ENCODE data around the gene SLC24A4.

SLC24A4 gene

GRCh38 chr14:92437309-92437708 lies 114.3 kb downstream of the SLC24A4 start:
- no peak for DNase-seq (ENCODE audit: low read depth)

- no peak for DNase-seq (ENCODE audit: low read depth)
These were observed 114.8 kb downstream of the SLC24A4 start for GRCh38 chr14:92437729-92438285.

DNA sequence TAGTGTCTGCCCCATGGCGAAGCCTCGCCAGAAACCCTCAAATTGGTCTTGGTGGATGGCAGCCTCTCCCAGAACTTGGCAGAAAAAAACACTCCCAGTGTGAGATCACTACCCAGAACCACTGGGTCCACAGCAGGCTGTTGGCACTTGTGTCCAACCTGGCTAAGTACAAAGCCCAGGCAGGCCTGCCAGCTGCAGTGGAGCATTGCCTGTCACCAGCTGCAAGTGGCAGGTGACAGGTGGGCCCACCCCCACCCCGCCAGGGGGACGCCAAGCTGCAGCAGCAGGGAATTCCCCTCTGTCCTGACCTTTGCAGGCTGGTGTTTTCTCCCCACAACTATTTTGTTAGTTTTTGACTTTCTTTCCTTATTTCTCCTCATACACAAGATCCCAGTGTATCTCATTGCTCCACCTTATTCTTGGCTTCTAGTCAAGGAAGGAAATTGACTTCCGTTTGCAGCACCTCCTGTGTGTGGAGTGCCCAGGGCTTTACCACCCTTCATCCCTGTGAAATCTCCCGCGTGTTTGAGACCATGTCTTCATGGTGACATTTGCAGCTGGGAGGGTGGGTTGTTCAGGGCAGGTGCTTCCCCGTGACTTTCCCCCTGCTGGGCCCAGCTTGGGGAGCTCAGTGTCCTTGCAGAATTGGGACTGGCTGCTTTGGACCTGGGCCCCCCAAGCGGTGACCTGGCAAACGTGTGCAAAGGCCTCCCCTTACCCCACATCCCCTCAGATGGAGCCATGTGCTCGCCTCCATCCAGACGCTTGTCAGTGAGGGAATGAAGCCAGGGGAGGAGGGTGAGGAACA lies 116.8 kb downstream of the SLC24A4 start:
- no peak for DNase-seq (ENCODE audit: low read depth)

DNA sequence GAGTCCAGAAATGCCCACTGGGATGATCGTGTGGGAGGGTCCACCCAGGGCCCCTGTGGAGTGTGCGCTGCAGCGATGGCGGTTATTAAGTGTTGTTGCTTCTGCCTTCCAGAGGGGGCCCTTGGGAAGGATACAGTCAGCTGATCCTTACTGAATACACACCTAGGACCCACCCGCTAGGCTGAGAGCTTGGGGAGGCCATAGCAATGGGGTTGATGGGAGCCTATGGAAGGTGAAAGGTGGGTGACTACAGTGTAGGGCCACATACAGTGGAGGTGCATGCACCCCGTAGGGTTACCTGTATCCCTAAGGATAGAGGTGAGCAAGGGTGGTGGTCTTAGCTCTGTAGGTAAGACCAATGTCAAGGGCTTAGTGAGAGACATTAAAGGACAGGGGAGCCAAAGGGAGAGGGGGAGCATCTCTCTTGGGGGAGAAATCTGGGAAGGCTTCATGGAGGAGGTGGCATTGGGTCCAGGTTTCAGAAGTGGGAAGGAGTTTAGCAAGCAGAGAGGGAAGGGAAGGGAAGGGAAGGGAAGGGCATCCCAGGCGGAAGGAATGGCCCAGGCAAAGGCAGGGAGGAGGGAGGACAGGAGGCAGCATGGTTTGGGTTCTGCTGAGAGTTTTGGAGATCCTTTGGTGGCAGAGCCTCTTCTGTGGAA lies 117.5 kb downstream of the SLC24A4 start:
- no peak for DNase-seq (ENCODE audit: low read depth)

DNA sequence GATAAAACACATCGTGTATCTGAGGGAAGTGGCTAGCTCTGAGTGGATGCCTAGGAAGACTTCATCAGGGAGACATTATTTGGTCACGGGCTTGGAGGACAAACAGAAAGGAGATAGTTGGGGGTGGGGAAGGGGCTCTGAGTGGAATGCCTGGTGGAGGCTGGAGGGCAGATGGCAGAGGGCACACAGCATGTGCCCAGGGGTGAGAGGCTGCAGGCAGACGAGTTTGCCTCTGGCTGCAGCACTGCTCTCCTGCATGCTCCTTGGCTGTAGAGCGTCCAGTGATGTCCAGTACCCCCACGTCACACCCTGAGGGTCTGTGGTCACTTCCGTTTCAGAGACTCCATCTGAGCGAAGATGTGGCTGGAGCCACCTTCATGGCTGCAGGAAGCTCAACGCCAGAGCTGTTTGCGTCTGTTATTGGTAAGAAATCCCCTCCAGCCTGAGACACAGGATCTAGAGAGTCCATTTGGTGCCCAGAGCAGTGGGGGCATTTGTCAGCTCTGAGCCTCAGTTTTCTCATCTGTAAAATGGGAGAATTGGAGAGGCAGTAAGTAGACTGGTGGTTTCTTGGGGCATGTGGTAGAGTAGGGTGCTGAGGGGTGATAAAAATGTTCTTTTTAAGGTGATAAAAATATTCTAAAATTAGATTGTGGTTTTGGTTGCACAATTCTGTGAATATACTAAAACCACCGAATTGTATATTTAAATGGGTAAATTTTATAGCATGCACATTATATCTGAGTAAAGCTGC lies 119.0 kb downstream of the SLC24A4 start:
- no peak for DNase-seq (ENCODE audit: low read depth)

DNA sequence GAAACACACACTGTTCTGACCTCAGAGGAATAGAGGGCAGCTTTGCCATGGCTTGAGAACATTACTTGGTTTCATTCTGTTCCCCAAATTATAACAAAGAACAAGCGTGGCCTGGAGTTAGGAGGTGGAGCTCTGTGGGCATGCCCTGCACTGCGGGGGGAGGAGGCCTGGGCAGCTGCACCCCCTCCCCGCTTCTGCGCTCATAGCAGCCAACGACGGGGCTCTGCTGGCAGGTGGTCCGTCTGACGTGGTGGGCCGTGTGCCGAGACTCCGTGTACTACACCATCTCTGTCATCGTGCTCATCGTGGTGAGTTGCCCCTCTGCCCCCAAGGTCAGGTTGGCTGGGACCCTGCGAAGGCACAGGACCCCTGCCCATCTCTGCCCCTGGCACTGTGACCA lies 120.2 kb downstream of the SLC24A4 start:
- no peak for DNase-seq (ENCODE audit: low read depth)

- DNase-seq (ENCODE audit: low read depth): no peak
These were observed 120.8 kb downstream of the SLC24A4 start for GRCh38 chr14:92443741-92444140.

GRCh38 chr14:92446771-92447170 lies 123.8 kb downstream of the SLC24A4 start:
- no peak for DNase-seq (ENCODE audit: low read depth)

DNA sequence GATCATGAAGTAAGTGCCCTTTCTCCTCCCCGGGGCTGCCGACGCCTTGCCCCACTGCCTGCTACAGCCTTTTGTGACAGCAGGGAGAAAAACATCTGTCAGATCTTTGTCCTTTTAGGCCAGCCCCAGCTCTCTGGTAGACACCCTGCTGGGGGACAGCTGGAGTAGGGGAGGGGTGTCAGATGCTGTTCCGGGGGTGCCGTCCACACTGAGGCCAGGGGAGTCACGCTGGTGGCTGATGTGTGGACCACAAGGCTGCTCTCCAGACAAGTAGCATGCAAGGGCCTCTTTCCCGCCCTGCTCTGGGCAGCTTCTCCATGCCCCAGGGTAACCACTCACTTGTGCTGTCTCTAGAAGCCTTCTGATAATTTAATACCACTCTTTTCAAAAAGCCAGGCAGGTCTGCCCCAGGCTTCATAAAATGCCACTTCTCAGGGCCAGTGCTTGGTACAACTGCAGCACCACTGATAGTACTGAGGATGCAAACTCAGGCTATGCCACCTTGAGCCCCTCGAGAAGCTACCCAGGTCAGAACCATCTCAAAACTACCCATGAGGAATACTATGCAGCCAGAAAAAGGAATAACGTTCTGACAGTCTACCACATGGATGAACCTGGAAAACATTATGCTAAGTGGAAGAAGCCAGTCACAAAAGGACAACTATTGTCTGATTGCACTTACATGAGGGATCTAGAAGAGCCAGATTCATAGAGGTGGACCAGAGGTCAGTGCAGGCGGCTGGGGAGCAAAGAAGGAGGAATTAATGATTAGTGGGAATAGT lies 124.6 kb downstream of the SLC24A4 start:
- no peak for DNase-seq (ENCODE audit: low read depth)

- no peak for DNase-seq (ENCODE audit: low read depth)
These were observed 125.8 kb downstream of the SLC24A4 start for GRCh38 chr14:92448786-92449185.

DNA sequence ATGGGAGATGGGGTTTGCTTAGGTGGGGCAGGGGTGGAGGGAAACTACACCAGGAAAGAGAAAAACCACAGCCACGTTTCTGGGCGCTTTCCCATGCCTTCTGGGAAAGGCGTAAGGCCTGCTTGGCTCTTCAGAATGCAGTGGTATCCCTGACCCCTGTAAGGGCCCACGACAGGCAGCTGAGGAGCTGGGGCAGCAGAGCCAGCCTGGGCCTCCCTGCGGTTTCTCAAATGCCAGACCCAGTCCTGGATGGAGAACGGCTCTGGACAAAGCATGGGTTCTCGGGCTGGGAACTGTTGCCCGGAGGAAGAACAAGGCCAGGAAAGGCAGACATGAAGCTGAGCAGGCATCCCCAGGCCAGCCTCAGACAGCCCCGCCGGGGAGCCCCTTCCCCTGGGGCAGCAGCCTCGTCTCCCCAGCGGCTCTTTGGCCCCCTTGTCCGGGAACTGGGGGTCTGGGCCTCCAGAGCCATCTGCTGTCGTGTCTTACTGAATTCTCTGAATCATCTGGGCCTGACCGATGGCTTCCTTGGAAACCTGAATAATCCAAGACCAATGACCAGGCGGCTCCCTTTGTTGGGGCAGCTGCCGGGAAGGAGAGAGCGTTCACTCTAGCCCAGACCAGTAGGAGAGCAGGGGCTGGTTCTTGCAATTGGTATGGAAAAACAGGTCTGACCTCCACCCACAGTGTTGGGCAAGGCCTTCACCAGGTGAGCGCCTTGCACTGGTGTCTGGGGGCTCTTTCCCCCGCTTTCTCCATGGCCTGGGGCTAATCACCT lies 126.6 kb downstream of the SLC24A4 start:
- DNase-seq (ENCODE audit: low read depth): no peak

DNA sequence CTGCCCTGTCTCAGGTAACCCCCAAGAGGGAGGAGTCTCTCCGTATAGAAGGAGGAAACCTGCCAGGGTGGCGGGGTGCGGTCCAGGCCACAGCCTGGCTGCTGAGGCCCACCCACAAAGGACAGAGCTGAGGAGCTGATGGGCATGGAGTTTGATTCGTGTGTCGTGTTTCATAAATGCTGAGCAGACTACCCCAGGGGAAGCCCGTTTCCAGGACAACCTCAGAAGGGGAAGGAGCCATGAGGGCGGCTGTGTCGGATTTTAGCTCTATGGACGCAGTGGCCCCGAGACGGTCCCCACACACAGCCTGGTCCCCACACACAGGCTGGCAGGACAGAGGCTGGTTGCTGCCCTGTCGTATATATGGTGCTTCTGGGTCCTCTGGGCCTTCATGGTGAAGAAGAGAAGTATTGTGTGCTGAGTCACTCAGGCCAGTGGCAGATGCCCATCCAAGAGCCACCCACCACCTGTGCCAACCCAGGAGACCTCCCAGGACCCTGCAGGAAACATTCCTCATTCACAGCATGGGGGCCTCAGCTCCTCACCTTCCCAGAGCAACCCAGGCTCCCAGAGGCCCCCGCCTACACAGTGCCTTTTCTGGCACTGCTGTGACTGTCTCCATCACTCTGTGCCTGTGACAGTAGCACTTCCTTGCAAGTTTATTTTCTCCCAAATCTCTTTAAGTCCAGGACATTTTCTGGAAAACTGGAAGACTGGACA lies 127.5 kb downstream of the SLC24A4 start:
- DNase-seq (ENCODE audit: low read depth): no peak

DNA sequence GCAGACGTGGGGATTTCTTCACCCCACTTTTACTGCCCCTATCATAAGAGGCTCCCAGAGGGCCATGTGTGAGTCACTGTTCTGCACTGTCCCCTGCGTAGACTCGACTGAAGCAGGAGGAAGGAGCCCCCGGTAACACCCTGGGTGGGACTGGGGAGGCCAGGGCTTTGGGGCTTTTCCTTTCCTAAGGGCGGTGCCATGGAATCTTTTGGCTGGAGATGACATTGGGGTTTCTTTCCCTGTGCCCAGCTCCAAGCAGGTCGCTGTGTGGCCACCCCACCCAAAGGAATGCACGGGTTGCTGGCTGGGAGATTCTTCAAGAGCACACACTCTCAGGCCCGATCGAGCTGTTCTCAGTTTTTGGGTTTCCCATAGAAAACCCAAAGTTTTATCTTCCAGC lies 128.3 kb downstream of the SLC24A4 start:
- no peak for DNase-seq (ENCODE audit: low read depth)

DNA sequence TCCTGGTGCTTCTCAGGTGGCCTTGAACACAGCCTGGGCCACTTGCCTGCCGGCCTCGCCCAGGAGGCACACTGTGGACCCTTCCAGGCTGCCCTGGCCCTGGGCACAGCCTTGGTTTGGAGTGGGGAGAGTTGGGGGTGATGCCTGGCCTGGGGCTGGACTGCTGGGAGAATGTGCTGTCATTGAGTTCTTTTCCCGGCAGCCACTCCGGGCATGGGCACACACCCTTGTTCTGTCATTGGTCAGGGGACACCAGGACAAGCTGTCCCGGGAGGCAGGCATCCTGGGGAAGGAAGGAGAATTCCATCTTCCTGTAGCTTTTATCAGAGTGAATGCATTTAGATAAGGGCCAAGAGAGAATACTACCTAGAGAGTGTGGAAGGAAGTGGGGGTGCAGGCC lies 128.8 kb downstream of the SLC24A4 start:
- DNase-seq (ENCODE audit: low read depth): no peak

- no peak for DNase-seq (ENCODE audit: low read depth)
These were observed 129.5 kb downstream of the SLC24A4 start for GRCh38 chr14:92452471-92452870.

DNA sequence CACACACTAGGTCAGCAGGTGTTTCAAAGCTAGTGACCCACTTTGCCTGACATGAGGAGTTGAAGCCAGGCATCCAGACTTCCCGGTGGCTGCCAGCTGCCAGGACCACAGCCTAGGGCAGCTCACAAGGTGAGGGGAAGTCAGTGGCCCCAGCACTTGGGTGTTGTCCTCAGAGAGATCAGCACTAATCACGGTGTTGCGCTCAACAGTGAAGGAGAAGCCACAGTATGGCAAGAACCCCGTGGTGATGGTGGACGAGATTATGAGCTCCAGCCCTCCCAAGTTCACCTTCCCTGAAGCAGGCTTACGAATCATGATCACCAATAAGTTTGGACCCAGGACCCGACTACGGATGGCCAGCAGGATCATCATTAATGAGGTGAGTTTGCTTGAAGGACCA lies 130.7 kb downstream of the SLC24A4 start:
- no peak for DNase-seq (ENCODE audit: low read depth)

- DNase-seq (ENCODE audit: low read depth): no peak
These were observed 132.3 kb downstream of the SLC24A4 start for GRCh38 chr14:92455231-92455630.

DNA sequence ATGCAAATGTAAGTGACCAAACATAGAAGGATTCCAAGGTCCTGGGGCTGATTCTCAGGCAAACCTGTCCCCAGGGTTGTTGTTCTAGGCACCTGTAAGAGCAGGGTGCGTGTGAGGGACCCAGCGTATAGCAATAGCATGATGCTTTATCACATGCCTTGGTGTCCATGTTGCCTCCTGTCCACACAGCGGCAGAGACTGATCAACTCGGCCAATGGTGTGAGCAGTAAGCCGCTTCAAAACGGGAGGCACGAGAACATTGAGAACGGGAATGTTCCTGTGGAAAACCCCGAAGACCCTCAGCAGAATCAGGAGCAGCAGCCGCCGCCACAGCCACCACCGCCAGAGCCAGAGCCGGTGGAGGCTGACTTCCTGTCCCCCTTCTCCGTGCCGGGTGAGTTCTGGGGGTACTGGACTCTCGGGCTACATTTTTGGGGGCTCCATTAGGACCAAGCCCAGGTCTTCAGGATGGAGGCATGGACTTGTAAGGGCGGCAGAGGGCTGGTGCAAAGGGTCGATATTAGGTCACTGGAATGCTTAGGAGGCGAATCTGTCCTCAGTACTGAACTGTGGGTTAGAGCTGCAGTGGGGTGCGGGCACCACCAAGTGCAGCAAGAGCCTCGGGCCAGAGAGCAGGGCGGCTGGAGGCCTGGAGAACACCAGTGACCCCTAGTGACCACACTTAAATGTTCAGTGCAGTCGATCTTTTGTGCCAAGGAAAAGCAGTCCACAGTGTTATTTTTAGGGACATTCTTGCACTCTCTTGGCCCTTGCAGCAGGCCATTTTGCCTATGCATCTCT lies 133.4 kb downstream of the SLC24A4 start:
- no peak for DNase-seq (ENCODE audit: low read depth)

DNA sequence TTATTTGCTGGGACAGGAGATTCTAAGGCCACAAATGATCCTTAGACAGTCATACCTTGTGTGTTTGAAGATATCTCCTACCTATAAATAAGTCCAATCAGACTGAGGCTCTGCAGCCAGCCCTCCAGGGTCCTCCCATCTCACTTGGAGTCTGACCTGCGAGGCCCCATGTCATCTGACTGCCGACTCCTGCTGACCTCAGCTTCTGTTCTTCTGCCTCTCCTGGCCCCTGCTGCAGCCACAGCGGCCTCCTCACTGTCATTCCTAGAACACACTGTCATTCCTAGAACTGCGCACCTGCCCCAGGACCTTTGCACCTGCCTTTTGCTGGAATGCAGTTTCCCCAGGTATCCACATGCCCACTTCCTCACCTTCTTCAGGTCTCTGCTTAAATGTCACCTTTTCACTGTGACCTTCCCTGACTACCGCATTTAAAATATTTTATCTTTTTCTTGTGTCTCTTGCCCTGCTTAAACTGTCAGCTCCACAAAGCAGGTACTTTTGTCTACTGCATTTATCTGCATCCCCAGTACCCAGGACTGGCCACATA lies 134.1 kb downstream of the SLC24A4 start:
- no peak for DNase-seq (ENCODE audit: low read depth)

Data from non-pigmented ciliary epithelial cell (primary cell).